ENCODE results near the gene TRIM66.
A peak's percentile ranks its signal among the peaks of the same experiment; 100 is the strongest.
"Not testable (repeated sequence)": the region's sequence is repeated elsewhere in the genome, so short reads cannot be mapped to it uniquely, and the experiment has no call there.

Gene TRIM66

GRCh38 chr11:8690374-8691342 is 8.2 kb upstream of the TRIM66 start:
- DNase-seq (ENCODE audit: low spot score), result no peak

GRCh38 chr11:8689726-8690255 is 7.3 kb upstream of the TRIM66 start:
- no peak for DNase-seq (ENCODE audit: low spot score)

- DNase-seq (ENCODE audit: low spot score), result peak; percentile 98
These were observed 6.2 kb upstream of the TRIM66 start for GRCh38 chr11:8688414-8689362.

DNA sequence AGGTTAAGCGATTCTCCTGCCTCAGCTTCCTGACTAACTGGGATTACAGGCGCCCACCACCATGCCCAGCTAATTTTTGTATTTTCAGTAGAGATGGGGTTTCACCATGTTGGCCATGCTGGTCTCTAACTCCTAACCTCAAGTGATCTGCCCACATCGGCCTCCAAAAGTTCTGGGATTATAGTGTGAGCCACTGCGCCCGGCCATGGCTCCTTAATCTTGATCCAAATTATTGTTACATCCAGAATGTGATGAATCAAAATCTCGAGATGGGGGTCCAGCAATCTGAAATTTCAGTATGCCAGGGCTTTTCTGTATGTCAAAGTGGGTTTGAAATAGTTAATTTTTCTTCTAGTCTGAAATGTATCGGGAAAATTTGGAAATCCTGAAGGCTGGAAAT is 3.9 kb upstream of the TRIM66 start:
- no peak for DNase-seq (ENCODE audit: low spot score)

GRCh38 chr11:8685820-8686219 is 3.4 kb upstream of the TRIM66 start:
- no peak for DNase-seq (ENCODE audit: low spot score)

GRCh38 chr11:8685306-8685705 is 2.8 kb upstream of the TRIM66 start:
- DNase-seq (ENCODE audit: low spot score), result no peak

DNA sequence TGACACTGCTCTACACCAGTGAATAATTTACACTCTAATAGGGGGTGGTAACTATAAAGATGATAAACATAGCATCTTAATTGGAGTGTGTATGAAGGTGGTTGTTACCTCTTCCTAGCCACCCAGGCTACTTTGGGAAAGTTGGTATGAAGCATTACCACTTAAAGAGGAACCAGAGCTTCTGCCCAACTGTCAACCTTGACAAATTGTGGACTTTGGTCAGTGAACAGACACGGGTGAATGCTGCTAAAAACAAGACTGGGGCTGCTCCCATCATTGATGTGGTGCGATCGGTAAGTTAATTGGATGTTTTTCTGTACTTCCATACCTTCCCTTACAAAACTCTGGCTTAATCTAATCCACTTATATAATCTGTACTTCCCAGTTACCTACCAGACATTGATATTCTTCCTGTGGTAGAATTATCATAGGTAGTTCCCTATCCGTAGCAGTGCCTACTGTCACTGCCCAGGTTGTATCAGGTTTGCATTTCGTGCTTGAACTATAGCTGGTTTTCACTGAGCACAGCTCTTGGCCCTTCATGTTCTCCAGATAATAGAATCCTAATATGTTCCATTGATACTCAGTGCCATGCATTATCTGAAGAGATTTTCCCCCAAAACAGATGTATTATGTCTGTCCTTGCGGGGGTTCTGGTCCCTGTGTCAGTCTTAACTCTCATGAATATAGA is 2.3 kb upstream of the TRIM66 start:
- no peak for DNase-seq (ENCODE audit: low spot score)

GRCh38 chr11:8683115-8683807 is 796 bp upstream of the TRIM66 start:
- no peak for DNase-seq (ENCODE audit: low spot score)

GRCh38 chr11:8681837-8682302 is 595 bp downstream of the TRIM66 start:
- no peak for DNase-seq (ENCODE audit: low spot score)

DNA sequence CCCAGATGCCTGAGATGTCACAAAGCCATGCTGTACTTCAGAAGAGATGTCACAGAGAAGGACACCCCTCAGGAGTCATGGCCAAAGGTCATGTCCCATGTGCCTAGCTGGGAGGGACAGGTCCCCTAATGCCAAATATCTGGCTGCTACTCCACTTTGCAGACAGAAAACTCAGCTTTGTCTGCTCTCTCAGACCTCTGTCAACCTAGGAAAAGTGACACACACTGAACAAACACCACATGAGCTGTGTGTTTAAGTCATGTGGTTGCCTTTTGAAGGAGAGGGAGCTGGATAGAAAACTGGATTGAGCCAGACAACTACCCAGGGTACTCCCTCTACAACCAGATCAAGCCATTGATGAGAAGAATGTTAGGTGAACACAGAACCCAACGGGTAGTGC is 3.5 kb downstream of the TRIM66 start:
- DNase-seq (ENCODE audit: low spot score), result no peak

DNA sequence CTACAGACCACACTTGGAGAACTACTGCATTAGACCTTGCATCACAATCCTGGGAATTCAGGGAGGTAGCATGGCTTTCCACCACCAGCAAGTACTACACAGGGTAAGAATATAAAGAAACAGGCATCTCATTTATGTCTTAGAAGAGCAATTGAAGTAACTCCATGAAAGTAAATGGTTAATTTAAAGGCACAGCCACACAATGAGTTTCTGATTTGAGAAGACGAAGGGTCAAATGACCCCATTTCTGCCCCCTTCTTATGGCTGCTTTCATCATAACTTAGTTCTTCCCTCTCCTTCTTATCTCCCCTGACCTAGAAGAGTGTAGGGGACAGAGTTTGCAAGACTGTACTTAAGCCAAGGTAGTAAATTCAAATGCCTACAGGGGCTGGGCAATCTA is 6.0 kb downstream of the TRIM66 start:
- no peak for DNase-seq (ENCODE audit: low spot score)

- DNase-seq (ENCODE audit: low spot score), result no peak
These were observed 7.6 kb downstream of the TRIM66 start for GRCh38 chr11:8674859-8675258.

- DNase-seq (ENCODE audit: low spot score), result no peak
These were observed 10.1 kb downstream of the TRIM66 start for GRCh38 chr11:8672346-8672745.

- DNase-seq (ENCODE audit: low spot score), result peak; percentile 38
These were observed 10.8 kb downstream of the TRIM66 start for GRCh38 chr11:8671651-8672062.

DNA sequence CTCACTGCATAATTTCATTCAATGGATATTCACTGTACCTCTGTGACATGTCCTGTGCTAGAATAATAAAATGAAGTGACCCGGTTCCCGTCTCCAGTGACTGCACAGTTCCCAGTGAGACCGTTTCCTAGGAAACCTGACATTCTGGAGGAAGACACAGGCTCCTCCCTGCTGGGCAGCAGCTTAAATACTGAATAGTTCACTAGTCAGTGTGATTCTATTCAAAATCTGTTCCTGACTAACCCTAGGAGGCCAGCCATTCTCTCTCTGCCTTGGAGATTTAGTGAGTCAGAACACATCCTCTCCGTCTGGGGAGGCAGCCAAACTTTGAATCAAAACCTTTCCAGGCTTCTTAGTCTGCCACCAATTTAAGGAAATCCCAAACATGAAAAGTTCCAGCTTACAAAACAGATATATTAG is 11.3 kb downstream of the TRIM66 start:
- DNase-seq (ENCODE audit: low spot score), result peak; percentile 89

GRCh38 chr11:8670081-8670480 is 12.4 kb downstream of the TRIM66 start:
- DNase-seq (ENCODE audit: low spot score), result not testable (repeated sequence)

- DNase-seq (ENCODE audit: low spot score), result no peak
These were observed 17.2 kb downstream of the TRIM66 start for GRCh38 chr11:8665222-8665621.

GRCh38 chr11:8661001-8661795 is 21.3 kb downstream of the TRIM66 start:
- no peak for DNase-seq (ENCODE audit: low spot score)

- DNase-seq (ENCODE audit: low spot score), result no peak
These were observed 24.0 kb downstream of the TRIM66 start for GRCh38 chr11:8658321-8659057.

Measured in AG20443 (cell line).